ENCODE results near the gene XPO5.
"Not testable (repeated sequence)": the region's sequence is repeated elsewhere in the genome, so short reads cannot be mapped to it uniquely, and the experiment has no call there.

The XPO5 gene

DNA sequence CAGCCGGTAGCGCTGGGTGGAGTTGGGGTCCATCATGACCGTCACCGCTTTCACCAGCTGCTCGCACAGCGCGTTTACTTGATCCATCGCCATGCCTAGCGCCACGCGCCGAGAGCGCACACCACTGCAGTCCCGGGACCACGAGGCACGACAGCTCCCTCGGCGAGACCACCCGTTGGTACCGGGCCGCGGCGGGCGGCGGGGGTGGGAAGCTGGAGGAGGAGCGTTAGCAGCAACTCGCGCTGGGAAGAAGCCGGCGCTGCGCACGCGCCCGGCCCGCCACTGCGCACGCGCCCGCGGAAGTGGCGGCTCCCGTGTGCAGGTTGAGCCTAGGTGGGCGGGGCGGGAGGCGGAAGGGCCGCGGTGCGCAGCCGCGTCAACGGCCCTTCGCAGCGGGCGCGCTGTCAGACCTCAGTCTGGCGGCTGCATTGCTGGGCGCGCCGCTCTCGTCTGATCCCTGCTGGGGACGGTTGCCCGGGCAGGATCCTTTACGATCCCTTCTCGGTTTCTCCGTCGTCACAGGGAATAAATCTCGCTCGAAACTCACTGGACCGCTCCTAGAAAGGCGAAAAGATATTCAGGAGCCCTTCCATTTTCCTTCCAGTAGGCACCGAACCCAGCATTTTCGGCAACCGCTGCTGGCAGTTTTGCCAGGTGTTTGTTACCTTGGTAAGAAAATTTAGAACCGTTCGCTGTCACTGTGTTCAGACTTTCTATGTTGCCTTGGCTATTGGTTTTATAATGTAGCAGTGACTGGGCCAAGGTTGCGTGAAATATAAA is at the start of gene XPO5, which contains the start of gene POLH:
XPO5 (minus strand) TSS at position 267 of the 780 bp plus-strand sequence; CDS start at position 93, 174 bp downstream.
POLH (plus strand) TSS at position 414 of the 780 bp plus-strand sequence. CDS start 6,135 bp downstream, outside the sequence.
- in situ Hi-C loops (cut with MboI; ENCODE audit: low sequenced_read_pairs) = no loop called here

DNA sequence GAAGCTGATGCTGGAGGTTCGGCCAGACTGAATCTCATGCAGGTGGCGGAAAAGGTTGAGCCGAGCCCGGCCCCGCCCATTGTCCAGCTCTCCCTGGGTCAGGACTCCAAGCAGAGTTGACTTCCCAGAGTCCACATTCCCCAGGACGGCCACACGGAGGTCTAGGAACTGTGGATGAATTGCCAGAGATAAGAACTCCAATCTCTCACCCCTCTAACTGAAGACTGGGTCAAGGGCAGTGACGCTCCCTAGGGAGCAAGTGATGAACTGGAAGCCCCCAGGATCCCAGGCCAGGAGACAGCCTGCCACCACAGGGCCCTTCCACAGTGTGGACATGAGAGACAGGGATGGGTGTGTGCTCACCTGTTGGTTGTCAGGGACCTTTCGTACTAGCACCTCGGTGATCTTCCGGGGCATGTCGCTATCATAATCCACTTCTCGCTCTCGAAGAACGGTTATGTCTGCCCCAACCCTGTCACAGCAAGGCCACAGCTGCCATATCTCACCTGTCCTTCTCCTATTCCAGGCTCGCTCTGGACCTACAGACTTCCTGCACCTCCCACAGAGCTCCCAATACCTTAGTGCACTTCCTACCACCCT is 49.7 kb upstream of the XPO5 start:
- in situ Hi-C loops (cut with MboI; ENCODE audit: low sequenced_read_pairs) = no loop called here

DNA sequence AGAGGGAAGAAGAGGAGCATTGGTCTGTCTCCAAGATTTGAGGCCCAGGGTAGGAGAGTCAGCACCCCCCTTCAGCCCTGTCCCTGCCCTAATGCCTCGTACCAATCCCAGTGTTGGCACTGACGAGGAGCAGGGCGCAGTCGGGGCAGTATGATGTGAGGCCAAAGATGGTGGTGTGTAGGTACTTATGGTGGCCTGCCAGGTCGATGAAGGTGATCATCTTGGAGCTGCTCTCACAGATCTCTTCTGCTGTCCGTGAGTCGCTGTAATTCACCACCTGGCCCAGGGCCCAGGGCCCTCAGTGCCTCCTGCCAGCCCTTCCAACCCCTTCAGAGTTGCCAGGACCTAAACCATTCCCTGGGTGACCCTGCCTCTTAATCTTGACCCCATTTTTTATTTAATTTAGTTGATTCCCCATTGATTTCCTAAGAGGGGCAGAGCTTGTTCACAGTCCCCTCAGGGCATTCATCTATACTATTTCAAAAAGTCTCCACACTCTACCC is 49.0 kb upstream of the XPO5 start:
- in situ Hi-C loops (cut with MboI; ENCODE audit: low sequenced_read_pairs) = no loop called here

DNA sequence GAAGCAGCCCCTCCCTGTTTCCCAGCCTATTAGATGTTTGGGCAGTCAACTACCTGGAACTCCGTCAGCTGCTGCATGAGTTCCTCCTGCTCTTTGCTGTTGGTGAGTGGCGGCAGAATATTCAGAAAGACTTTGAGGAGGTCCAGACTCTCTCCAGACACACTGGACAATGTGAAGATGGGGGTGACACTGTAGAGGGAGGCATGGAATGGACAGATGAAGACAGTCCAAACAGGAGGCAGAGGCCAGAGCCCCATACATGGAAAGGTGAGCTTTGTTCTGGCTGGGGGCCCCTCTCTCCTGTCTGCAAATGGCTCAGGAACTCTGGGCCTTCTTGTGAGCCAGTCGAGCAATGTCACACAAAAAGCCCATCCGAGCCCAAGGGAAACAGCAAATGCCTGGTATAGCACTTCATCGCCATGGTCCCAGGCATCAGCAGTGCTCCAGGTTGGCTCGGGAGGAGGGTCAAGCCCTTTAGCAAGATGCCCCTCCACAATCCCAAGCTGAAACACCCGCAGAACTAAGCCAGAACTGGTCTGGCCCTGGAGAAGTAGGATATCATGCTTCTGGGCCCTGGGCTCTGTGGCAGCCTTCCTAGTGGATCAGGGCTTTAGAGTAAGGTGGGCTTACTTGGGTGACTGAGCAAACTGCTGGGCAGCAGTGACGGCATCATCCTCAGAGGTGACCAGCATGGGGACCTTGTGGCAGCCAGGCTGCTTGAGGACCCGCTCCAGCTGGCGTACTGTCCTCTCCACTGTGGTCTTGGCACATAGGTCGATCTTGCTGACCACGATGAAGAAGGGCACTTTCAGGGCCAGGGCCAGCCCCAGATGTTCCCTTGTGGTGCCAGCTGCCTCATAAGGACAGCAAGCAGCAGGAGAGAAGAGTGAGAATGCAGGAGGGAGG is 48.3 kb upstream of the XPO5 start:
- in situ Hi-C loops (cut with MboI; ENCODE audit: low sequenced_read_pairs) = no loop called here

DNA sequence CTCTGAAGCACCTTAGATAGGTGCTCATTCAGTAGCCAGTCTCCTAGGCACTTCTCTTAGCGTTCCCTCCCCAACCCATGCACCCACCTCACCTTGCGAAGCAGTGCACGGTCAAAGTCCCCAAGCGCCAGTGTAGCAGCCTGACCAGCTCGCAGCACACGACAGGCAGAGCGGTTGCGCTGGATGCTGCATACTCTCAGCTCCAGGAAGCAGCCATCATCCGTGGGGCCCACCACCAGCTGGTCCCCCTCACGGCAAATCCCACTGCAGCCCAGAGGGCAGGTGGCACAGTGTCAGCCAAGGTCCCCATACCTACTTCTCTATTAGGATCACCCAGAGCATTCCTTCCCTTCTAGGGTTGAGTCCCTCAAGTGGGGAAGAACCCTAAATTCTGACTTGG is 46.7 kb upstream of the XPO5 start:
- in situ Hi-C loops (cut with MboI; ENCODE audit: low sequenced_read_pairs) = no loop called here

DNA sequence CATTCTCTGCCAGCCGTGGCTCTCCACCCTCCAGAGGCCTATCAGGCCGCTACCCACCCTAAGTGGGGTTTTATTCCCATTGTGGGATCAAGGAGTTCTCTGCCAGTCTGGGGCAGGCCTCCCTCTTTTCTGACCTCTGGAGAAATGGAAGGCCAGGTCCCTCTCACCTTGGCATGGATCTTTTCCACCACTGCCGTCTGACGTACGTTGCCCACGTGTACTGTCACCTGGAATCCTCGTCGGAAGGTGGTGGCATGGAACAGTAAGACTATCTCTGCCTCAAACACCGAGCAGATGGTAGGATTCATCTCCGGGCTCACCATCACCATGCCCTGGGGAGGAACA is 46.0 kb upstream of the XPO5 start:
- in situ Hi-C loops (cut with MboI; ENCODE audit: low sequenced_read_pairs) = no loop called here

DNA sequence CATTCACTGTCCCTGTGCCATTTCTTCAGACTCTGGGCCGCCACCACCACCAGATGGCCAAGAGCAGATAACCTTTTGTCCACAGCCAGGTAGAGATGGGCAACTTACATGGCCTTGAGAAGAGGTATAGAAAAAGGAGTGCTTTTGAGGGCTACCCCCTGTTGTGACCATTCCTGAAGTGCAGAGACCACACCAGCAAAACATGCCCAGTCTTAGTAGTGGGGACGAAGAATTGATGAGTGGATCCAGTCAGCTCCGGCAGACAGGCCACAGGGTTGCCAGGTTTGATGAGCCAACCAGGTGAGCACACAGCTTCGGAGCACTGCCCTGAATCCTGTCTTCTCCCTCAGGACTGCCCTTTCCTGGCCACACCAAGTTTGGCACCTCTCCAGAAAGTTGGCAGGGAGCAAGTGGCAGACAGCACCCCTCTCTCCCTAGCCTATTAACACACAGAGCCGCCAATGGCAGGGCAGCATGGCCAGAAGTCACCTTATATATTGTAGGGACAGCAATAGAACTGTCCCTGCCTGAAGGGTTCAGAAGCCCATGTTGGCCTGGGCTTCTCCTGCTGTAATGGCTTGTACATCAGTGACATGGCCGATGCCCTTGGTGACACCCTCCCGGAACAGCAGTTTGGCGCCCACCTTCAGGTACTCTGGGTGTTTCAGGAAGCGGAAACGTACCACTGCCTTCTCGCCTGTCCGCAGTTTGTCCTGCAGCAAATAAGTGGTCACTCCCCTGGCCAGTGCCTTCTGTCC is 45.4 kb upstream of the XPO5 start:
- in situ Hi-C loops (cut with MboI; ENCODE audit: low sequenced_read_pairs) = no loop called here

DNA sequence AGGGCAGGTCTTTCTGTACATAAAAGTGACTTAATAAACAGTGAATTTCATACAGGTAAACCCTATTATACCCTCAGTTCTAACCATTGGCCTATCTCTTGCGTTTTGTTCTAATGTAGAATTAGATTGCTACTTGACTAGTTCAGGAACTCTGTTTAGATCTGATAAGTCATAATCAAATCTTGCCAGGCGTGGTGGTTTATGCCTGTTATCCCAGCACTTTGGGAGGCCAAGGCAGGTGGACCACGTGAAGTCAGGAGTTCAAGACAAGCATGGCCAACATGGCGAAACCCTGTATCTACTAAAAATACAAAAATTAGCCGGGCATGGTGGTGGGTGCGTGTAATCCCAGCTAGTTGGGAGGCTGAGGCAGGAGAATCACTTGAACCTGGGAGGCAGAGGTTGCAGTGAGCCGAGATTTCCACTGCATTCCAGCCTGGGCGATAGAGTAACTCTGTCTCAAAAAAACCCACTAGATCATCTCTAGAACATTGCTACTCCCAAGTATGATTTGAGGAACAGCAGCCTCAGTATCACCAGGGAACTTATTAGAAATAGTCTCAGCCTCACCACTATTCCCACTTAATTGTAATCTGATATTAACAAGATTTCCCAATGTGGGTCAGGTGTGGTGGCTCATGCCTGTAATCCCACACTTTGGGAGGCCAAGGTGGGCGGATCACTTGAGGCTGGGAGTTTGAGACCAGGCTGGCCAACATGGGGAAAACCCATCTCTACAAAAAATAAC is 41.1 kb upstream of the XPO5 start:
- in situ Hi-C loops (cut with MboI; ENCODE audit: low sequenced_read_pairs) = no loop called here

DNA sequence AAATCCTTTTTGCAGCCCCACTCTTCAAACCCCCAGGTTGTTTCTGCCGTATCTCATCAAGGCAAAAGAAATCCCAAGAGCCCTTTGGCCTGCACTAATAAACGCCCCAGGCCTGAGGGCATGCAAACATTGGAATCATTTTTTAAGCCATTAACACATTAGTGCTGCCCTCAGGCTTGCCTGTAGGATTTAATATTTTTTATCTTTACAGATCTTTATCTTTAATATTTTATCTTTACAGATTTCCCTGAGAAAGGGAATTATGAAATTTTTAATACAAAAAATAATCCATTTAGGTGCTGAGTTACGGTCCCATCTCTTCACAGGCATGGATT is 38.5 kb upstream of the XPO5 start:
- in situ Hi-C loops (cut with MboI; ENCODE audit: low sequenced_read_pairs) = no loop called here

DNA sequence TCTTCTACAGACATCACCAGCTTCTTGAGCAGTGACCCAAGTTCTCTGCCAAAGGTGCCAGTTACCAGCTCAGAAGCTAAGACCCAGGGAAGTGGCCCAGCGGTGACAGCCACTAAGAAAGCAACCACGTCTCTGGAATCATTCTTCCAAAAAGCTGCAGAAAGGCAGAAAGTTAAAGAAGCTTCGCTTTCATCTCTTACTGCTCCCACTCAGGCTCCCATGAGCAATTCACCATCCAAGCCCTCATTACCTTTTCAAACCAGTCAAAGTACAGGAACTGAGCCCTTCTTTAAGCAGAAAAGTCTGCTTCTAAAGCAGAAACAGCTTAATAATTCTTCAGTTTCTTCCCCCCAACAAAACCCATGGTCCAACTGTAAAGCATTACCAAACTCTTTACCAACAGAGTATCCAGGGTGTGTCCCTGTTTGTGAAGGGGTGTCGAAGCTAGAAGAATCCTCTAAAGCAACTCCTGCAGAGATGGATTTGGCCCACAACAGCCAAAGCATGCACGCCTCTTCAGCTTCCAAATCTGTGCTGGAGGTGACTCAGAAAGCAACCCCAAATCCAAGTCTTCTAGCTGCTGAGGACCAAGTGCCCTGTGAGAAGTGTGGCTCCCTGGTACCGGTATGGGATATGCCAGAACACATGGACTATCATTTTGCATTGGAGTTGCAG is 38.0 kb upstream of the XPO5 start:
- in situ Hi-C loops (cut with MboI; ENCODE audit: low sequenced_read_pairs) = no loop called here

DNA sequence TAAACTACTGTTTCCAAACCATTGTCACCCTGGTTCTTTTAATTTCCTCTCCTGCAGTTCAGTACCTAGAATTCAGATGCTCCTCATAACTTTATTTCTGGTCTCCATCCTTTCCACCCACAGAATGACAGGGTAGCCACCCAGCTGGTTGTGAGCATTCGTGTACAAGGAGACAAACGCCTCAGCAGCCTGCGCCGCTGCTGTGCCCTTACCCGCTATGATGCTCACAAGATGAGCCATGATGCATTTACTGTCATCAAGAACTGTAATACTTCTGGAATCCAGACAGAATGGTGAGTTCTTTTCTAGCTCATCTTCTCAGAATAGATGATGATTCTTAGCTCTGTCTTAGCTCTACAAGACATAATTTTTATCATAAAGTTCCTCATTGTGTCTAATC is 34.6 kb upstream of the XPO5 start:
- in situ Hi-C loops (cut with MboI; ENCODE audit: low sequenced_read_pairs) = no loop called here

DNA sequence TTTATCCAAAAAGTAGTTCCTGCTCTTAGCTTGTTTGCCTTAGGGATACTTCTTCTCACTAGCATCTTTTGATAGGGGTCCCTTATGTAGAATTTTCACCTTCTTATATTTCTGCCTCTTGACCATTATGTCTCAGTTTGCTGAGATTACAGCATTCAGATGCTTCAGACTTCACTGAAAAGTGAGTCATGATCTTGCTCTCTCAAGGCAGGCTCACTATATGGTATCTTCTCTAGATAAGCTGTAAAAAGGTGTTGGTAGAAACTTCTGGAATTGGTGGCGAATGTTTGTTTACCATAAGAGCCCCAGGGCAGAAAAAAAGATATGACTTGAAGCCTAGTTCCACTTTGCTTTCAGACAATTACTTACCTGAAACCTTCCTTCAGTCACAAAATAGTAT is 33.6 kb upstream of the XPO5 start:
- in situ Hi-C loops (cut with MboI; ENCODE audit: low sequenced_read_pairs) = no loop called here

DNA sequence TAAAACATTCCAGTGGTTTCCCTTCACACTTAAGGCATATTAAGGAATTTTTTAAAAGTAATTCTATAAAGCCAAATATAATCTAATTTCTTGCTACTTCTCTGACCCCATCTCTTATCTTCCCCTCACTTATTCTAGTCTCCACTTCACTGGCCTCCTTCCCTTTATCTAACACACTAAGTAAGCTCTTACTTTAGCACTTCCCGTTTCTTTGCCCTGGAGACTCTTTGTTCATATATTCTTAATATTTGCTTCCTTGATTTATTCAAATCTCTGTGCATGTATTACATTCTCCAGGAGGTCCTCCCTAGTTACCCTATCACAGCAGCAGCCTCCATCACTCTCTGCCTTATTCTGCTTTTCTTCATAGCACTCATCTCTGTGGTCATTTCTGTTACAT is 33.0 kb upstream of the XPO5 start:
- in situ Hi-C loops (cut with MboI; ENCODE audit: low sequenced_read_pairs) = no loop called here

DNA sequence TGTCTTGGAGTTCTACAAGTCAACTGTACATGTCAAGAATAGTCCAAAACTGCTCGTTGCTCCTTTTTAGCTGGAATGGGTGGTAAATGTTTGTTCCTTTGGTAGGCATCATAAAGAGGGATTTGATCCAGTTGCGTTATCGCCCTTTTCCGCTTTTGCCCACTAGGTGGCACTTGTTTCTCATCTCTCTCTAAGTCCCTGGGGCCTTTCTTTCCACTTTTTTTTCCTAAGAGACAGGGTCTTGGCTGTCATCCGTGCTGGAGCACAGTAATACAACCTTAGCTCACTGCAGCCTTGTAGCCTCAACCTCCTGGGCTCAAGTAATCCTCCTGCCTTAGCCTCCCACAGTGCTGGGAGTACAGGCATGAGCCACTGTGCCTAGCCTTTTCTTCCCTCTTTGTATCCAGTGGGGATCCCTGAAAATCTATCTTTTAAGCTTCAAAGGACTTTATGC is 32.5 kb upstream of the XPO5 start:
- in situ Hi-C loops (cut with MboI; ENCODE audit: low sequenced_read_pairs) = no loop called here

DNA sequence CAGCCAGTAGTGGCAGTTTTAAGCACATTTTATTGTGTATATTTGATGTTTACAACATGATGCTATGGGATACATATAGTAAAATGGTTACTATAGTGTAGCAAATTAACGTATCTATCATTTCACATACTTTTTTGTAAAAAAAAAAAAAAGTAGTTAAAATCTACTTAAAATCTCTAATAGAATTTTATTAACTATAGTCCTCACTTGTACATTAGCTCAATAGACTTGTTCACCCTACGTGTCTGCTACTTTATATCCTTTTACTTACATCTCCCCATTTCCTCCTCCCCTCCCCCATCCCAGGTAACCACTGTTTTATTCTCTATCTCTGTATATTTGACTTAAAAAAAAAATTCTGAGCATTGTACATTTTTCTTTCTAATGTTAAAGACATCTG is 30.2 kb upstream of the XPO5 start:
- in situ Hi-C loops (cut with MboI; ENCODE audit: low sequenced_read_pairs) = no loop called here

DNA sequence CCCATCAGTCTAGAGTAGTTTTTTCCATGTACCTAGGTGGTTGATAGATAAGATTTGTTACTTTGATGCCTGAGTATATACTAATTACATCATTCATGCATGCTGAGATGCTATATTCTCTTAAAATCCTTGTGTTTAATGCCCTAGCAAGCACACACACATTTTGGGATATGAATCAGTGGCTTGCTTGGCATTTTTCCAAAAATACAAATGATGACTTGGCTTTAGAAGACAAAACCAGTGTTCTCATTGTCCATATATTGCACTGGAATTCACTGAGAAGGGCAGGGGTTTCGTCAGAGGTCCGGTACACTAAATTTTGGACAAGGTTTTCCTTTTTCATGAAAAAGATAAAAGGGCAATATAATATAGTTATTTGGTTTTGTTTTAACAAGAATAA is 28.3 kb upstream of the XPO5 start:
- in situ Hi-C loops (cut with MboI; ENCODE audit: low sequenced_read_pairs) = no loop called here

DNA sequence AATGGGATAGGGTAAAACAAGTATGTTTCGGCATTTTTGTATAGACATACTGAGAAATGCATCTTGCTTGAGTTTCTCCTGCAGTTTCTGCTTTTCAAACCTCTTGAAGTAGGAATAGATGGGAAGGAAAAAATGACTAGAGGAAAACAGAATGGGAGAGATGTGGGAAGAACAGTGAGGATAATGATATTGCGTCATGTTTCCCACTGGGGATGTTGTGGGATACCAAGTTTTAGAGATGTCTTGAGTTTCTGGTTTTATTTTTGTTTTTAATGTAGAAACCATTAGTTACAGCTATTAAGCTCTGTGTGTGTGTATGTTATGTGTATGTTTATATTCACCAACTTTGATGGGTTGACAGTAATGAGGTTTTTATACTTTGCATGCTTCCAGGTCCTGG is 24.8 kb upstream of the XPO5 start:
- in situ Hi-C loops (cut with MboI; ENCODE audit: low sequenced_read_pairs) = no loop called here

DNA sequence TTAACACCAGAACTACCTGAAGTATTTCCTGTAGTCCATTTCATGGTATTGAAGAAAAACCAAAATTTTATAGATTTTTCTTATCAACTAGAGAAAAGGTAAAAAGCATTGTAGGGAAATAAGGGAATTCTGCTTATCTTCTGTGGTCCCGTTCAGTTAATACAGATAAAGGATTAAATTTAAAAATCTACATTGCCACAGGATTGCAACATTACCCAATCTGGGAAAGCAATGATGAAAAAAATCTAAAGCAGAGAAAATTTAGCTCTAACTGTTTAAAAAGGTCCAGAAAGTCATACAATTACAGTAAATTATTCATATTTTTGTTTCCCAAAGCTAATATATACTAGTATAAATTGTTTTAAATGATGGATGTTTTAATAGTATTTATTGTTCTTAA is 18.1 kb upstream of the XPO5 start:
- in situ Hi-C loops (cut with MboI; ENCODE audit: low sequenced_read_pairs) = no loop called here

DNA sequence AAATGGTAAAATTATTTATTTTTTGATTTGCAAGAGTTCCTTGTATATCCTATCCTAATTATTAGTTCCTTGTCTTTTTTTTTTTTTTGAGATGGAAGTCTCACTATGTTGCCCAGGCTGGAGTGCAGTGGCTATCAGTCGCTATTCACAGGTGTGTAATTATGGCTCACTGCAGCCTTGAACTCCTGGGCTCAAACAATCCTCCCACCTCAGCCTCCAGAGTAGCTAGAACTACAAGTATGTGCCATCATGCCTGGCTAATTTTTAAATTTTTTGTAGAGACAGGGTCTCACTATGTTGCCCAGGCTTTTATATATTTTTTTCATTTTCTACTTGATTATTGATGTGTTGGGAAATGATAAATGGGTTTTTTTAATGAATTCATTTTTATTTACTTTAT is 13.7 kb upstream of the XPO5 start:
- in situ Hi-C loops (cut with MboI; ENCODE audit: low sequenced_read_pairs) = not testable (repeated sequence)

DNA sequence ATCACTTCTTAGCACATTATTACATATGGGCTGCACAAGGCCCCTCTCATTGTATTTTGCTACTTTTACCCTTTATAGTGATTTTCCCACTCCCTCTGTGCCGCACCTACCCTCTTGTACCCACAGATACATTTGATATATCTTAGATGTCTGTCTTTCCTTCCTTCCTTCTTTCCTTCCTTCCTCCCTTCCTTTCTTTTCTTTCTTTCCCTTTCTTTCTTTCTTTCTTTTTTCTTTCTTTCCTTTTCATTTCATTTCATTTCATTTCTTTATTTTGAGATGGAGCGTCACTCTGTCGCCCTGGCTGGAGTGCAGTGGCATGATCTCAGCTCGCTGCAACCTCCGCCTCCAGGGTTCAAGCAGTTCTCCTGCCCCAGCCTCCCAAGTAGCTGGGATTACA is 12.4 kb upstream of the XPO5 start:
- in situ Hi-C loops (cut with MboI; ENCODE audit: low sequenced_read_pairs) = no loop called here
